A549 treated with CpdA at 1 μM for 4 hours (cell line): ENCODE results near the gene CNNM4. TPM values are rescaled to one million over a fixed set of nuclear protein-coding genes. Genes with fewer than 3 reads are reported as not detected.

Experiments used
- total RNA-seq: library from RNA; stranded (reverse); fragments of 200-300 nt; extraction: Qiagen RNA extraction; gene quantifications from 5 replicates; pipeline ENCODE4 v1.2.3, GENCODE V29; 2022; ENCODE audit warnings: low read depth

CNNM4 gene
- total RNA-seq: 14.7 to 21.2 TPM (median 19.4 TPM) in 5 replicates

DNA sequence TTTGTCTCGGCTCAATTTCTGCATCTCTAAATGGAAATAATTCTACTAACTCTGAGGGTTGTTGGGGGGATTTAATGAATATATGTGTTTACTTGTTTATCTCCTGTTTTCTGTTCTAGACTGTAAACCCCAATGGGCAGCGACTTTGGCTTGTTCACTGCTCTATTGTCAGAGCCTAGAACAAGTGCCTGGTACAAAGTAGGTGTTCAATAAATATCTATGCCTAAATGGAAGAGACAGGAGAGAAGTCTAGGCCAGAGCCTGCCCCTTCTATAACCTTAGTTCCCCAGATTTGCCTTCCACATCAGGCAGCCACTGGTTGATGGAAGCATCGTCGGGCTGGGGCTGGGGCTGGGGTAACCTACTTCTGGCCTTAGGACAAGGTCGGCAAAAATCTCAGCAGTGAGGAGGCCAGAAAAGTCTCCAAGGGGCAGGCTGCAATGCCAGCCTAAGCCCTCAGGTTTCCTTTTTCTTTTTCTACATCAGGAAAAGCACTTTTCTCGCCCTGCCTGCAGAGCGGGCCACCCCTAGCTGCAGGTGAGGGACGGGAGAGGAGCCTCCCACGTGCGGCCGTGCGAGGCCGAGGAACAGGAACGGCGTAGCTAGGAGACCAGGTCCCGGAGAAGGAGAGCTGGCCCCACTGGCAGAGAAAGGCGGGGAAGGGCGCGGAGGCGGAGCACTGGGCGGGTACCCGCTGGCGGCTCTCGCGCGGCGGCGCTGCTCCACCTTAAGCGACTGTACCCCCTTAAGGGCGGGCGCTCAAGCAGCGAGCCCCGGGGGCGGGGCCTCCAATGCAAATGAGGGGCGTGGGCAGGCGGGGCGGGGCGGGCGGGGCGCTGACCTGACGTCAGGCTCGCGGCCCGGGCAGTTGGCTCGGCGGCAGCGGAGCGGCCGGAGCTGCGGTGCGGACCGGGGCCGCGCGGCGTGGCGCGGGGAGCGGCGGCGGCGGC is at the start of gene CNNM4:
CNNM4 (plus strand) TSS at position 867 of the 950 bp plus-strand sequence. CDS start 98 bp downstream, outside the sequence.

DNA sequence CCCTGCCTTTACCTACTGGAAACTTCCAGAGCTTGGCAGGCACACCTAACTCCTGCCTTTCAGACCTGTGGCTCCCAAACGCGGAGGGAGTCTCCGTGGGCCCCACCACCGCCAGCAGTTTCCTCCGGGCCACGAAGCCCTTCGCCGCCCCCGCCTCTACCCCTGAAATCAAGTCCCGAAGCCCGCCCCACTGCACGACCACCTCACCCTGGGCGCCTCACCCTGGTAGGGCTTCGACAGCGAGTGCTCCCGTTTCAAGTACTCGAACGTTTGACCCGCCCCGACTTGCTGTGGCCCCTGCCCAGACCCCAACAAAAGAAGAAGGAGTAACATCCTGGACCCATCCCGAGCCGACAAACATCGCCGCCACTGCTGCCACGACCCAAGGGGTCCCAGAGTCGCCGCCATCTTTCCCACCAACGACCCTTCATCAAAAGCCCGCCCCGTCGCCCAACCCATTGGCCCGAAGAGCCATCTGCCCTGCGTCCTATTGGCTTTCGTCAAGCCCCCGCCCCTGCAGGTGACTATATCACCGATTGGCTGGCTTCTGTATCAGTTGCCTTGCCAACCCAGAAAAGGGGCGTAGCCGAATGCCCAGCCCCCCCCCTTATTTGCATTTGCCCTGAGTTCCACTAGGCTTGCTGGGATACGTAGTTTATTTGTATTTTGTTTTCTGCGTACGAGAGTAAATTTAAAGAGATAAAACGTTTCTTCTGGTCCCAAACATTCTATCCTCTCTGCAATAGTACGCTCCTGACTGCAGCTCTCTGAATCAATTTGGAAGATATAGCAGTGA is 20.9 kb upstream of the CNNM4 start, which contains the start of gene LMAN2L:
LMAN2L (minus strand) TSS at position 432 of the 796 bp plus-strand sequence; CDS start at position 408, 24 bp downstream.

DNA sequence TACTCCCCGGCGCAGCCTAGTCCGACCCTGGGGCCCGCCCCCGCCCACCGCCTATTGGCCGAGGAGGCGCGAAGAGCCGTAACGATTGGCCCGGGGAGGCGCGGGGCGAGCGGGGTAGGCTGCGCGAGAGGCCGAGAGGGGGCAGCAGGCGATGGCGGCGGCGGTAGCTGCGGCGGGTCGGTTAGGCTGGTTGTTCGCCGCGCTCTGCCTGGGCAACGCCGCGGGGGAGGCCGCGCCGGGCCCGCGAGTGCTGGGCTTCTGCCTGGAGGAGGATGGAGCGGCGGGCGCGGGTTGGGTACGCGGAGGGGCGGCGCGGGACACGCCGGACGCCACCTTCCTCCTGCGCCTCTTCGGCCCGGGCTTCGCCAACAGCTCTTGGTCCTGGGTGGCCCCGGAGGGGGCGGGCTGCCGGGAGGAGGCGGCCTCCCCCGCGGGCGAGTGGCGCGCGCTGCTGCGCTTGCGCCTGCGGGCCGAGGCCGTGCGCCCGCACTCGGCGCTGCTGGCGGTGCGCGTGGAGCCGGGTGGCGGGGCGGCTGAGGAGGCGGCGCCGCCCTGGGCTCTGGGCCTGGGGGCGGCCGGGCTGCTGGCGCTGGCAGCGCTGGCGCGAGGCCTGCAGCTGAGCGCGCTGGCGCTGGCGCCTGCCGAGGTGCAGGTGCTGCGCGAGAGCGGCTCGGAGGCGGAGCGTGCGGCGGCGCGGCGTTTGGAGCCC is 55.6 kb downstream of the CNNM4 start, which contains the start of gene CNNM3:
CNNM3 (plus strand) TSS at position 142 of the 709 bp plus-strand sequence; CDS start at position 152, 10 bp downstream.

DNA sequence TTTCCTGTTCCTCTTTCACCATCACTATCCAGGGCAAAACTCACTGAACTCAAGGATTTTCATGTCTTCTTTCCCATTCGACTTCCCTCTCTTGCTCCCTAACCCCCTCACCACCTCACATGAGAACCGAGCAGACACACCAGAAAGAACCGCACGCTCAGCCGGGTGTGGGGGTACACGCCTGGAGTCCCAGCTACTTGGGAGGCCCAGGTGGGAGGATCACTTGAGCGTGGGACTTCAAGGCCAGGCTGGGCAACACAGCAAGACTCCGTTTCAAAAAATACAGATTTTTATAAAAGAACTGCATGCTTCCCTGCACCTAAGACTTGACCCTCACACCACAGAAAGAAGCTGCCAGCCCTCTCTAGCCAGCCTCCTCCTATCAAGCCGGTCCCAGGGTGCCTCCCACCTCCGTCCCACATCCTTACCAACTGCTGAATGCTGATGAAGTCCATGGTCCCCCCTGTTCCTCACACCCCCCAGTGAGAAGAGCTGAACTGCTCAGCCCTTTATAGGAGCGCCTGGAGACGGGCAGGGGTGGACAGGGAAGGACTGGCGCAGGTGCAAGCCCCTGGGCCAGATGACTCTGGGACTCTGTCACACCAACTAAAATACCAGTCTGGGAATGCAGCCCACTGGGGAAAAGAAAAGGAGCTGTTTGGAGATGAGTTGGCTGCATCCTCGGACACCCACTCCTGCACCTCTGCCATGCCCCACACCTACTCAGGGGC is 83.0 kb downstream of the CNNM4 start, which contains the start of gene ANKRD23:
ANKRD23 (minus strand) TSS at position 484 of the 731 bp plus-strand sequence; CDS start at position 455, 29 bp downstream.

DNA sequence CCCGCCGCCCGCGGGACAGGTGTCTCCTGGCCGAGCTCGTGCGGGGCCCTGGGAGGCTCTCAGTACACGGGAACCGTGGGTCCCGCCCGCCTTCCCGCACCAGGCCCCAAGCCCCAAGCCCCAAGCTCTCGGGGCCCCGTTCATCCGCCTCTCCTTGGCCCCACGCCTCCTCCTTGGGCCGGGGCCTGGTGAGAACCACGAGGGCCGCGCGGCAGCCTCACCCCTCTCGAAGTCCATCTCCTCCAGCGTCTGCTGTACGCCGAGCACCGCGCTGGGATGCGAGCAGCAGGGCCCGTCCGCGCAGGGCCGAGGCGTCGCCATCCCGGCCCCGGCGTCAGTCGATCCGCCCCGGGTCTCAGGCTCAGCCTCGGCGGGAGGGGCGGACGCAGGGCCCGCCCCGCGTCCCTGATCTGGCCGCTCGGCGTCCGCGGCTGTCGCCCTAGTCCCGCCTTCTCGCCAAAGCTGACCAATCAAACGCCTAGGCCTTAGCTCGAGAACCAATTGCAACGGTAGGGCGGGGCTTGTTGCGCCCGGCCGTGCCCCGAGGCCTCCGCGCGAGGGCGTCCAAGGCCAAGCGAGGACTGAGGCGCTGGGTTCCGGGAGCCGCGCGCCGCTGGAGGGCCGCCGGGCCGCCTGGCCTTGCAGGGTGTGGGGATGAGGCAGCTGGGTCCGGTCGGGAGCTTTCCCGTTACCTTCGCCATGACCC is 97.1 kb downstream of the CNNM4 start, which contains the start of gene ANKRD39:
ANKRD39 (minus strand) TSS at position 350 of the 706 bp plus-strand sequence; CDS start at position 321, 29 bp downstream.

Other genes with a start within 250 kb of the CNNM4 start
- gene ARID5A, start 224.2 kb upstream of the CNNM4 start, total RNA-seq: 8.4 to 11.8 TPM (median 9.3 TPM) in 5 replicates
- gene KANSL3, start 122.6 kb upstream of the CNNM4 start, total RNA-seq: 29.4 to 36.6 TPM (median 33.1 TPM) in 5 replicates
- not detected in 5 replicates for gene FER1L5, start 118.1 kb upstream of the CNNM4 start, total RNA-seq
- gene LMAN2L, start 20.8 kb upstream of the CNNM4 start, total RNA-seq: 22.6 to 26.7 TPM (median 25.9 TPM) in 5 replicates
- 12.6 to 17.5 TPM (median 16.3 TPM) in 5 replicates for gene CNNM3, start 55.4 kb downstream of the CNNM4 start, total RNA-seq
- gene ANKRD23, start 83.1 kb downstream of the CNNM4 start, total RNA-seq: 1.0 to 2.9 TPM (median 1.8 TPM) in 5 replicates
- gene ANKRD39, start 97.1 kb downstream of the CNNM4 start, total RNA-seq: 20.7 to 24.8 TPM (median 22.8 TPM) in 5 replicates
- gene SEMA4C, start 109.2 kb downstream of the CNNM4 start, total RNA-seq: 16.7 to 24.5 TPM (median 21.2 TPM) in 5 replicates
- gene FAM178B, start 225.7 kb downstream of the CNNM4 start, total RNA-seq: not detected in 5 replicates